Stomach (tissue), 9 donors: ENCODE measurements around the gene OBSL1. TPM values are rescaled to one million over a fixed set of nuclear protein-coding genes. Genes with fewer than 3 reads are reported as not detected.
A peak's percentile ranks its signal among the peaks of the same experiment; 100 is the strongest.

Source experiments
- DNase-seq, 2 donors: peaks; one replicate each; pipeline versions ENCODE4 v3.0.0 to v3.0.0-alpha.2; 2013 to 2019
- H3K27ac ChIP-seq, 5 donors: fragments of 200-600 bp in 4 of 5; sonication (generic) in 4 of 5; one replicate each; pipeline ENCODE4 v1.5.1; 2013 to 2019; ENCODE audit warnings: mild to moderate bottlenecking in 1 of 5, moderate library complexity in 1 of 5
- H3K27me3 ChIP-seq, 3 donors: fragments of 200-600 bp; sonication (generic); one replicate each; pipeline ENCODE4 v1.5.1; 2017 to 2019; ENCODE audit warnings: mixed run types in 1 of 3
- H3K36me3 ChIP-seq, 4 donors: fragments of 200-600 bp; sonication (generic); 1 replicate in 3 of 4; 2 replicates in 1 of 4; pipeline ENCODE4 v1.5.1; 2016 to 2019
- H3K4me1 ChIP-seq, 4 donors: fragments of 200-600 bp; sonication (generic); one replicate each; pipeline ENCODE4 v1.5.1; 2016 to 2019
- H3K4me3 ChIP-seq, 4 donors: fragments of 200-600 bp; sonication (generic) in 3 of 4; one replicate each; pipeline ENCODE4 v1.5.1; 2016 to 2019; ENCODE audit warnings: mild to moderate bottlenecking in 1 of 4
- H3K9me3 ChIP-seq, 4 donors: fragments of 200-600 bp; sonication (generic); one replicate each; pipeline ENCODE4 v1.5.1; 2016 to 2019
- CTCF ChIP-seq, 7 experiments: fragments of 450-650 bp in 4 of 7; fragments of 200-600 bp in 3 of 7; sonication (generic) in 3 of 7; IDR thresholded peaks; one replicate each; pipeline ENCODE4 v1.5.1; 2016 to 2019; ENCODE audit warnings: antibody characterized with exemption in 7 of 7, control low read depth in 2 of 7, mild to moderate bottlenecking in 1 of 7
- EP300 ChIP-seq: sonication (generic); formaldehyde crosslinking; IDR thresholded peaks from one replicate; pipeline ENCODE4 v1.6.1; 2017; ENCODE audit warnings: antibody characterized with exemption
- POLR2A ChIP-seq, 4 donors: fragments of 450-650 bp; IDR thresholded peaks; one replicate each; pipeline ENCODE4 v1.6.1; 2016; ENCODE audit warnings: antibody characterized with exemption in 4 of 4, control low read depth in 2 of 4, mild to moderate bottlenecking in 1 of 4, moderate library complexity in 1 of 4
- POLR2AphosphoS5 ChIP-seq, 3 donors: sonication (generic); formaldehyde crosslinking; IDR thresholded peaks; one replicate each; pipeline ENCODE4 v1.6.1; 2016; ENCODE audit warnings: antibody characterized with exemption in 3 of 3
- WGBS, 5 donors: extraction: QIAGEN DNeasy Blood & Tissue Kit in 3 of 5; methylation state at CpG; one replicate each; pipeline versions ENCODE4 v1.1.5 to v1.1.7; 2013 to 2018; 5-methylcytosine and 5-hydroxymethylcytosine counted together
- intact Hi-C: fragments of 100-400 bp; cut with DNase I; formaldehyde crosslinking; loops from one replicate; pipeline ENCODE4 v1.15.1; 2023; ENCODE audit warnings: low total_unique reads
- polyA plus RNA-seq, 3 donors: library from polyadenylated mRNA; stranded (reverse); fragments of 200-250 nt; gene quantifications; one replicate each; pipeline ENCODE4 v1.2.3, GENCODE V29; 2013
- total RNA-seq, 5 donors: library from RNA; depleted of rRNA; stranded (reverse); fragments of >200 nt; gene quantifications; one replicate each; pipeline versions ENCODE4 v1.1.0 to v1.2.3, GENCODE V29; 2014 to 2016
- donor health status: healthy with polysubstance abuse.
- donor health status: Bipolar disorder and iron deficiency.
- donor health status: healthy.

Gene OBSL1
- total and polyA plus RNA-seq, 8 donors: 19.8 to 62.1 (median 41.5) TPM

- no peak for DNase-seq
- peaks cover 0 to 8% (median 0%) of the 10 kb centered on the region in 4 donors for H3K4me1 ChIP-seq
- WGBS, 5 donors: 77 to 82% (median 81%) methylated on average over 24 to 35 of the region's 35 CpGs
These were observed 9.0 kb downstream of the OBSL1 start for GRCh38 chr2:219562049-219563020.

GRCh38 chr2:219561179-219562048 lies 9.9 kb downstream of the OBSL1 start:
- WGBS, 5 donors: 70 to 79% (median 77%) methylated on average over 23 to 24 of the region's 24 CpGs
- Histone ChIP-seq H3K27me3 (no peaks in the 10 kb centered on the region), H3K27ac (no peak overlapping the region), H3K4me3 (no peak overlapping the region), H3K4me1 (peaks cover 0 to 8% (median 0%) of the 10 kb centered on the region in 4 donors), H3K36me3 (peaks cover 0 to 60% (median 14%) of the 10 kb centered on the region in 4 donors), H3K9me3 (no peaks in the 10 kb centered on the region)
- no peak for DNase-seq
- TF ChIP-seq POLR2AphosphoS5 (IDR thresholded peaks at IDR 0.05): no peak
- TF ChIP-seq EP300: no peak
- TF ChIP-seq POLR2A (IDR thresholded peaks at IDR 0.05): no peak
- no peak for TF ChIP-seq CTCF (IDR thresholded peaks at IDR 0.05)
- intact Hi-C loops: no loop called here

More at GRCh38 chr2:219562049-219563020, 9.0 kb downstream of the OBSL1 start:
- intact Hi-C loops: no loop called here
- Histone ChIP-seq H3K27me3 (no peaks in the 10 kb centered on the region), H3K4me3 (no peak overlapping the region), H3K27ac (no peak overlapping the region), H3K36me3 (peaks cover 0 to 61% (median 23%) of the 10 kb centered on the region in 4 donors), H3K9me3 (no peaks in the 10 kb centered on the region)
- TF ChIP-seq EP300: no peak
- TF ChIP-seq CTCF (IDR thresholded peaks at IDR 0.05): no peak
- no peak for TF ChIP-seq POLR2AphosphoS5 (IDR thresholded peaks at IDR 0.05)
- no peak for TF ChIP-seq POLR2A (IDR thresholded peaks at IDR 0.05)

GRCh38 chr2:219560893-219561178 lies 10.5 kb downstream of the OBSL1 start:
- Histone ChIP-seq H3K9me3 (no peaks in the 10 kb centered on the region), H3K36me3 (peaks cover 0 to 60% (median 14%) of the 10 kb centered on the region in 4 donors), H3K27me3 (no peaks in the 10 kb centered on the region), H3K27ac (no peak overlapping the region), H3K4me1 (peaks cover 0 to 8% (median 0%) of the 10 kb centered on the region in 4 donors), H3K4me3 (no peak overlapping the region)
- no peak for DNase-seq
- intact Hi-C loops: no loop called here
- TF ChIP-seq EP300 (no peak), POLR2AphosphoS5 (IDR thresholded peaks at IDR 0.05) (no peak)
- 76 to 92% (median 89%) methylated on average over 3 of the region's 3 CpGs for WGBS, 5 donors

- TF ChIP-seq POLR2AphosphoS5 (IDR thresholded peaks at IDR 0.05) (no peak), CTCF (IDR thresholded peaks at IDR 0.05) (peak in 3 of 7 experiments; percentile 85 to 92 (median 88)), EP300 (no peak), POLR2A (IDR thresholded peaks at IDR 0.05) (no peak)
- Histone ChIP-seq H3K9me3 (no peaks in the 10 kb centered on the region), H3K4me3 (no peak overlapping the region), H3K27ac (no peak overlapping the region), H3K27me3 (no peaks in the 10 kb centered on the region), H3K36me3 (peaks cover 0 to 58% (median 15%) of the 10 kb centered on the region in 4 donors), H3K4me1 (peaks cover 0 to 8% (median 0%) of the 10 kb centered on the region in 4 donors)
- 29 to 39% (median 32%) methylated on average over 6 to 8 of the region's 8 CpGs for WGBS, 5 donors
- DNase-seq: no peak
- intact Hi-C loops: no loop called here
These were observed 11.1 kb downstream of the OBSL1 start for GRCh38 chr2:219560037-219560892.
